Measurements from ENCODE around the gene ACAA1.

ACAA1 gene

DNA sequence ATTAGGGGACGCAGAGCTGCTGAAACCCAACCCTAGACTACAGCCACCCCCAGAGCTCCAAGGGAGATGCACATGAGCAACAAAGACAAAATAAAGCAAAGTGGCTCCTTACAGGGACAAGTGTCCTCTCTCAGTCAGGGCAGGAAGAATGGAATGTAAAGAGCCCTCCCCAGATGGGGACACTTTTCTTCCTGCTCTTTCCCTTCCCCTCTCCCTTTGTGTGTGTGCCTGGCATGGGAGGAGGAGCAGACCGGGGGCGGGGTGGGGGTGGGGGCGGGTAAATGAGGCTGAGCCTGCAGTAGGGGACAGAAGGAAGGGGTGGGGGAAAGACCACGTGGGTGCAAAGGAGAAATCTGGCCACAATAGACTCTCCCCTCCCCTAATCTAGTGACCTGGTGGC is 37.4 kb downstream of the ACAA1 start:
- no peak for DNase-seq (ENCODE audit: low read depth)
- TF ChIP-seq, protein P1, sequence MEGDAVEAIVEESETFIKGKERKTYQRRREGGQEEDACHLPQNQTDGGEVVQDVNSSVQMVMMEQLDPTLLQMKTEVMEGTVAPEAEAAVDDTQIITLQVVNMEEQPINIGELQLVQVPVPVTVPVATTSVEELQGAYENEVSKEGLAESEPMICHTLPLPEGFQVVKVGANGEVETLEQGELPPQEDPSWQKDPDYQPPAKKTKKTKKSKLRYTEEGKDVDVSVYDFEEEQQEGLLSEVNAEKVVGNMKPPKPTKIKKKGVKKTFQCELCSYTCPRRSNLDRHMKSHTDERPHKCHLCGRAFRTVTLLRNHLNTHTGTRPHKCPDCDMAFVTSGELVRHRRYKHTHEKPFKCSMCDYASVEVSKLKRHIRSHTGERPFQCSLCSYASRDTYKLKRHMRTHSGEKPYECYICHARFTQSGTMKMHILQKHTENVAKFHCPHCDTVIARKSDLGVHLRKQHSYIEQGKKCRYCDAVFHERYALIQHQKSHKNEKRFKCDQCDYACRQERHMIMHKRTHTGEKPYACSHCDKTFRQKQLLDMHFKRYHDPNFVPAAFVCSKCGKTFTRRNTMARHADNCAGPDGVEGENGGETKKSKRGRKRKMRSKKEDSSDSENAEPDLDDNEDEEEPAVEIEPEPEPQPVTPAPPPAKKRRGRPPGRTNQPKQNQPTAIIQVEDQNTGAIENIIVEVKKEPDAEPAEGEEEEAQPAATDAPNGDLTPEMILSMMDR (IDR thresholded peaks at IDR 0.05; ENCODE audit: insufficient read depth, low read depth, low read length, missing control alignments) = no peak
- no peak overlapping the region for H3K4me3 ChIP-seq (ENCODE audit: low read length)

DNA sequence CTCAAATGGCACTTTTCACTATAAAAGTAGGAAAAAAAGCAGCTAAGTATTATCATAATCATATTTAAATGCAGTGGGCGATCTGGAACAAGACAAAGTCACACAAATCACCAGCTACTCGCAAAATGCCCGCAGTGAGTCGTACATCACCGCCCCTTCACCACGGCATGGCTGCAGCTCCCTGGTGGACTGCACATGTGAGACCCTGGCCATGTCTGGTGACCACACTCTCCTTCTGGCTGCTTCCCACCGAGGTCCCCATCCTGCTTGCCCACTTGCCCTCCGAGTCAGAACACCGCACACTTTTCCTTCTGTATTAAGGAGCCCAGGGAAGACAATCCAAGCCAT is 38.6 kb downstream of the ACAA1 start:
- H3K4me3 ChIP-seq (ENCODE audit: low read length) = no peak overlapping the region
- no peak for DNase-seq (ENCODE audit: low read depth)
- TF ChIP-seq, protein P1 (IDR thresholded peaks at IDR 0.05; ENCODE audit: insufficient read depth, low read depth, low read length, missing control alignments) = no peak

DNA sequence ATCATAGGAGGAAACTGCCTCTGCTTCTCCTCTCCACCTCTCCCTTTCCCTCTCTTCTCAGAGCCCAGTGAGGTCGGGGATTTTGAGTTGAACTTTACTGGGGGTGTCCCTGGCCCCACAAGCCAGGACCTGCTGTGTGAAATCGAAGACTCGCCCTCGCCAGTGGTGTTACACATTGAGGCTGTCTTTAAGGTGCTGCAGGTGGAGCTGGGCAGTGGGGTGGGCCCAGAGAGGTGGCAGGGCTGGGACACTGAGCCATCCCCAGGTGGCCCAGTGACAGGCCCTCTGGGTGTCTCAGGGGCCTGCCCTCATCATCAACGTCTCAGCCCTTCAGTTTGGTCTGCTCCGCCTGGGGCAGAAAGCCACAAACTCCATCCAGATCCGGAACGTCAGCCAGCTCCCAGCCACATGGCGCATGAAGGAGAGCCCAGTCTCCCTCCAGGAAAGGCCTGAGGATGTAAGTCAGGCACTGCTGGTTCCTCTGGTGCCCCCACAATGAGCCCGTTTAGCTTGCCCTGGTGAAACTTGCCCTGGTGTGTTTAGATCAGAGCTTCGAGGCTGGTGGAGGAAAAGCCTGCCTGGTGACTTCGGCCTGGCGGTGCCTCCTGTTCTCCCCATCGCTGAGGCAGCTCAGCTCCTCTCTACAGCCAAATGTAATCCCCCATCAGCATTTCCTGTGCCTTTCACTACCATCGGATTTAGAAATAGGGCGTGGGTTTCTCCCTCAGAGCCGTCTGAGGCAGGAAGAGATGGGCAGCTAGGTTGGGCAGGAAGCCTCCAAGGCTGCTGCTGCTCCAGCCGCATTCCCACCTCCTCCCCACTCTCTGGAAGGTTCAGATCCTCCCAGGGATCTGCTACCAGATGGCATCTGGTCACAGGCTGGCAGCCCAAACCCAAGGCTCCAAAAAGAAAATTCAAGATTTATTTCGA is 39.2 kb downstream of the ACAA1 start:
- no peak for DNase-seq (ENCODE audit: low read depth)
- no peak overlapping the region for H3K4me3 ChIP-seq (ENCODE audit: low read length)
- TF ChIP-seq, protein P1 (IDR thresholded peaks at IDR 0.05; ENCODE audit: insufficient read depth, low read depth, low read length, missing control alignments) = no peak

DNA sequence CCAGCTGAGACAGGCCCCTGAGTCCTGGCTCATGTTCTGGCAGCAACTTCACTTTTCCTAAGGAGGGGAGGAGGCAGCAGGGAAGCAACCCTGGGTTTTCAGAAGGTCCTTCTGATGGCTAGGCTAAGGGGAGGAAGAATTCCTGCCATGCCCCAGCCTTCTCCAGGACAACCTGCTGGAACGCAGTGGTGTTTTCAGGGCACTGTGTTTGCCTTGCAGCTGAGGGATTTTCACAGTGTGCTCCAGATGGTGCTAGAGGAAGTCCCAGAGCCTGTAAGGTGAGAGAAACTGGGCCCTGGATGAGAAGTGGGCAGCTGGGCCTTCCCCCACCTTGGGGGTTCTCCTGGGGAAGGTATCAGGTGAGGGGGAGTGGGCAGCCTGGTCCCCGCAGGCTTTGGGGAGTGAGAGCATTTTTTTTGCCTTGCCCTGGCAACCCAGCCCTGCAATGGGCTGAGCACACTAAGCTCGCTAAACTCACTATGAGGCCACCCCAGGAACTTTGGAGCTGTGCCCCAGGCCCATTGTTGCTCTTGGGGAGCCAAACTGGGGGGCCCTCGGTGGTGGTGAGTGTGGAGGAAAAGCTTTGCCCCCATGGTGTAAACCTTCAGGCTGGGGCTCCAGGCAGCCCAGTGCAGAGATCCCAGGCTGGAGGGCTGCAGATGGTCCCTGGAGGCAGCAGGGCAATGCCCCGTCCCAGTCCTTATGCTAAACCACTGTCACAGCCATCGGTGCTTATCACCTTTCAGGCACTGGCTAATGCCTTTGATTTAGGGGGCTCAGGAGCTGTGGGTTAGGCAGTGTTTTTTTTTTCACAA is 41.1 kb downstream of the ACAA1 start:
- DNase-seq (ENCODE audit: low read depth) = no peak
- TF ChIP-seq, protein P1 (IDR thresholded peaks at IDR 0.05; ENCODE audit: insufficient read depth, low read depth, low read length, missing control alignments) = no peak
- no peak overlapping the region for H3K4me3 ChIP-seq (ENCODE audit: low read length)

DNA sequence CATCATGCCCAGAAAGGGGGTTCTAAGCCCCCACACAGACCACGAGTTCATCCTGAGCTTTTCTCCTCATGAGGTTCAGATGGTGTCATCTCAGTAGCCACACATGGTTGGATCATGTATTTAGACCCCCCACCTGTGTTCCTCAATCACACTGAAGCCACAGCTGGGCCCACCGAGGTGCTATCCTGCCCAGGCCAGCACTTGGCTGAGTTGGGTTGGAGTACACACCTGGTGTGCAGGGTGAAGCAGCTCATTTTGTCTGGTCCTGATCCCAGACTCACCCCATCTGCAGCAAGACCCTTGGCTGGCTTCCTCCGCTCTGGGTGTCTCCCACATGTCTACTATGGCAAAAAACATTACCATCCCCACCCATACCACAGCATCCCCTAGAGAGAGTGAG is 41.9 kb downstream of the ACAA1 start:
- no peak overlapping the region for H3K4me3 ChIP-seq (ENCODE audit: low read length)
- TF ChIP-seq, protein P1 (IDR thresholded peaks at IDR 0.05; ENCODE audit: insufficient read depth, low read depth, low read length, missing control alignments) = no peak
- DNase-seq (ENCODE audit: low read depth) = no peak

DNA sequence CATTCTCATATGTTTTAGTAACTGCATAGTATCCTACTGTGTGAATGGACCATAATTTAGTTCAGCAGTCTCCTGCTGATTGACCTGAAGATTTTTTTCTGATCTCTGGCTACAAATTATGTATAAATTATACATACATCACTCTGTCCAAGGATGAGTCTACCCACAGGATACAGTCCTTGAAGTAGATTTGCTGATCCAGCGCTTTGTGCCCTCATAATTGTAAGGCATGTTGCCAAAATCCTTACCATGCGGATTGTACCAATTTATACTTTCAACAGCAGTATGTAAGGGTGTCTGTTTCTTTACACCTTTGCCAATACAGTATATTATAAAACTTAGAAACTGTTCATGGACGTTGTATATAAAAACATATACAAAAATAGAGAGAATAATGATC is 46.5 kb downstream of the ACAA1 start:
- TF ChIP-seq, protein P1 (IDR thresholded peaks at IDR 0.05; ENCODE audit: insufficient read depth, low read depth, low read length, missing control alignments) = no peak
- no peak for DNase-seq (ENCODE audit: low read depth)
- H3K4me3 ChIP-seq (ENCODE audit: low read length) = no peak overlapping the region

All from epithelial cell of esophagus (primary cell).